DOHH2 (cell line): ENCODE measurements around the gene MAMDC2.

Source experiments
- EZH2phosphoT487 ChIP-seq: fragments of 200-600 bp; sonication (generic); IDR thresholded peaks from 2 replicates; pipeline ENCODE4 v1.6.1; 2017; ENCODE audit warnings: borderline replicate concordance, mild to moderate bottlenecking, antibody characterized with exemption, low read length, moderate library complexity, mixed read lengths
- TF ChIP-seq, protein P1 (sequence below): fragments of 200-600 bp; sonication (generic); IDR thresholded peaks from one replicate; pipeline ENCODE4 v1.5.1; 2014; ENCODE audit warnings: antibody characterized with exemption, mild to moderate bottlenecking, low read depth, low read length; ENCODE audit not compliant: poor library complexity, severe bottlenecking

DNA sequence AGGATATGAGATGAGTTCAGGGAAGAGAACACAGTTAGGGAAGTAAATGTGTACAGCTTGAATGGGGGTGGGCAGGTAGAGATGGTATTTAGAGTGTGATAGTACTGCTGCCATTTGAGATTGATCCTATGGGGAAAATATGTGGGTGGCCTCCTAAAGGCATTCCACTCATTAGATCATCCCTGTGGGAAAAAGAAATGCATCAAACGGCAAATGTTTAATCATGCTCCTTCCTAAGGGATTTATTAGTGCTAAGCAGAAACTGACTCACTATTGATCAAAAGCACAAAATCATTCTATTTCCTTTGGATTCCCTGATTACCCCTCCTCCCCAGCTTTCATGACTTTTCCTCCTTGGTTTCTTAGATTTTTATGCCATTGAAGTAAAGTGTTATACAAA lies 178.7 kb downstream of the MAMDC2 start:
- TF ChIP-seq, protein P1, sequence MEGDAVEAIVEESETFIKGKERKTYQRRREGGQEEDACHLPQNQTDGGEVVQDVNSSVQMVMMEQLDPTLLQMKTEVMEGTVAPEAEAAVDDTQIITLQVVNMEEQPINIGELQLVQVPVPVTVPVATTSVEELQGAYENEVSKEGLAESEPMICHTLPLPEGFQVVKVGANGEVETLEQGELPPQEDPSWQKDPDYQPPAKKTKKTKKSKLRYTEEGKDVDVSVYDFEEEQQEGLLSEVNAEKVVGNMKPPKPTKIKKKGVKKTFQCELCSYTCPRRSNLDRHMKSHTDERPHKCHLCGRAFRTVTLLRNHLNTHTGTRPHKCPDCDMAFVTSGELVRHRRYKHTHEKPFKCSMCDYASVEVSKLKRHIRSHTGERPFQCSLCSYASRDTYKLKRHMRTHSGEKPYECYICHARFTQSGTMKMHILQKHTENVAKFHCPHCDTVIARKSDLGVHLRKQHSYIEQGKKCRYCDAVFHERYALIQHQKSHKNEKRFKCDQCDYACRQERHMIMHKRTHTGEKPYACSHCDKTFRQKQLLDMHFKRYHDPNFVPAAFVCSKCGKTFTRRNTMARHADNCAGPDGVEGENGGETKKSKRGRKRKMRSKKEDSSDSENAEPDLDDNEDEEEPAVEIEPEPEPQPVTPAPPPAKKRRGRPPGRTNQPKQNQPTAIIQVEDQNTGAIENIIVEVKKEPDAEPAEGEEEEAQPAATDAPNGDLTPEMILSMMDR = no peak
- TF ChIP-seq EZH2phosphoT487 = no peak
